IPS DF 6.9 (cell line): ENCODE measurements around the gene NDUFAF3.

Experiments used
- DNase-seq: peaks from one replicate; pipeline ENCODE4 v3.0.0-alpha.2; 2013; ENCODE audit warnings: low read depth, low spot score
- H3K27ac ChIP-seq: one replicate; pipeline ENCODE4 v1.5.1; 2013; ENCODE audit warnings: low read length, control low read depth
- H3K27me3 ChIP-seq: 2 replicates; pipeline ENCODE4 v1.6.1; 2013; ENCODE audit warnings: mild to moderate bottlenecking, low read length; ENCODE audit not compliant: control insufficient read depth, insufficient read depth
- H3K36me3 ChIP-seq: 2 replicates; pipeline ENCODE4 v1.6.1; 2013; ENCODE audit warnings: low read length; ENCODE audit not compliant: control insufficient read depth, insufficient read depth
- H3K4me1 ChIP-seq: 2 replicates; pipeline ENCODE4 v1.6.1; 2013; ENCODE audit warnings: low read length; ENCODE audit not compliant: control insufficient read depth, insufficient read depth
- H3K4me3 ChIP-seq: 2 replicates; pipeline ENCODE4 v1.5.1; 2013; ENCODE audit warnings: mild to moderate bottlenecking, low read length
- H3K9me3 ChIP-seq: 2 replicates; pipeline ENCODE4 v1.6.1; 2013; ENCODE audit warnings: low read length, inconsistent platforms; ENCODE audit not compliant: control insufficient read depth, insufficient read depth
- WGBS: extraction: QIAGEN DNeasy Blood & Tissue Kit; methylation state at CpG from one replicate; pipeline ENCODE4 v1.1.7; 2013; ENCODE audit warnings: mixed read lengths, missing lambda C conversion rate; ENCODE audit not compliant: insufficient read length, insufficient coverage; 5-methylcytosine and 5-hydroxymethylcytosine counted together

The NDUFAF3 gene

GRCh38 chr3:49021813-49022687 lies at the start of gene NDUFAF3:
NDUFAF3 (plus strand) TSS chr3:49022121; CDS start chr3:49022145, 24 bp downstream.
- H3K4me3 ChIP-seq = peak within 1 kb of the TSS; percentile 77
- peak; percentile 84 for DNase-seq
- no peaks in the 10 kb centered on the region for H3K27me3 ChIP-seq
- H3K9me3 ChIP-seq = no peaks in the 10 kb centered on the region
- H3K27ac ChIP-seq = no peak within 1 kb of the TSS
- peaks cover 2% of the 10 kb centered on the region; the same call in 1 of the 2 replicates for H3K4me1 ChIP-seq
- no CpG with 5 or more reads among the region's 83 CpGs for WGBS
- peaks cover 31% of the 10 kb centered on the region for H3K36me3 ChIP-seq

- H3K9me3 ChIP-seq = no peaks in the 10 kb centered on the region
- no peaks in the 10 kb centered on the region for H3K27me3 ChIP-seq
- no peak overlapping the region for H3K4me3 ChIP-seq
- DNase-seq = no peak
- WGBS = no CpG with 5 or more reads among the region's 10 CpGs
- peaks cover 31% of the 10 kb centered on the region; the same call in 1 of the 2 replicates for H3K36me3 ChIP-seq
- no peak overlapping the region for H3K27ac ChIP-seq
- no peaks in the 10 kb centered on the region for H3K4me1 ChIP-seq
These were observed 47.7 kb upstream of the NDUFAF3 start for GRCh38 chr3:48974076-48974864.

GRCh38 chr3:48979451-48979850 lies 42.5 kb upstream of the NDUFAF3 start:
- no peaks in the 10 kb centered on the region for H3K27me3 ChIP-seq
- peaks cover 40% of the 10 kb centered on the region; the same call in 1 of the 2 replicates for H3K36me3 ChIP-seq
- no peak overlapping the region for H3K4me3 ChIP-seq
- no peaks in the 10 kb centered on the region for H3K4me1 ChIP-seq
- H3K9me3 ChIP-seq = no peaks in the 10 kb centered on the region
- WGBS = no CpG with 5 or more reads among the region's 3 CpGs
- no peak for DNase-seq
- H3K27ac ChIP-seq = no peak overlapping the region

GRCh38 chr3:48980295-48980694 lies 41.6 kb upstream of the NDUFAF3 start:
- Histone ChIP-seq H3K9me3 (no peaks in the 10 kb centered on the region), H3K27ac (no peak overlapping the region), H3K4me1 (no peaks in the 10 kb centered on the region), H3K4me3 (no peak overlapping the region), H3K27me3 (no peaks in the 10 kb centered on the region), H3K36me3 (peaks cover 37% of the 10 kb centered on the region; the same call in 1 of the 2 replicates)
- no CpG with 5 or more reads among the region's 4 CpGs for WGBS
- DNase-seq = no peak

GRCh38 chr3:48982016-48982415 lies 39.9 kb upstream of the NDUFAF3 start:
- no peaks in the 10 kb centered on the region for H3K27me3 ChIP-seq
- no peaks in the 10 kb centered on the region for H3K9me3 ChIP-seq
- H3K36me3 ChIP-seq = peaks cover 31% of the 10 kb centered on the region; the same call in 1 of the 2 replicates
- no peak for DNase-seq
- H3K27ac ChIP-seq = no peak overlapping the region
- no peaks in the 10 kb centered on the region for H3K4me1 ChIP-seq
- H3K4me3 ChIP-seq = no peak overlapping the region

GRCh38 chr3:48982686-48983085 lies 39.2 kb upstream of the NDUFAF3 start:
- Histone ChIP-seq H3K9me3 (no peaks in the 10 kb centered on the region), H3K4me3 (no peak overlapping the region), H3K27ac (no peak overlapping the region), H3K36me3 (peaks cover 31% of the 10 kb centered on the region; the same call in 1 of the 2 replicates), H3K27me3 (no peaks in the 10 kb centered on the region), H3K4me1 (no peaks in the 10 kb centered on the region)
- no peak for DNase-seq
- no CpG with 5 or more reads among the region's 5 CpGs for WGBS

- no peaks in the 10 kb centered on the region for H3K4me1 ChIP-seq
- H3K4me3 ChIP-seq = no peak overlapping the region
- no peaks in the 10 kb centered on the region for H3K27me3 ChIP-seq
- DNase-seq = no peak
- no peak overlapping the region for H3K27ac ChIP-seq
- no CpG with 5 or more reads among the region's 4 CpGs for WGBS
- H3K9me3 ChIP-seq = no peaks in the 10 kb centered on the region
- peaks cover 31% of the 10 kb centered on the region; the same call in 1 of the 2 replicates for H3K36me3 ChIP-seq
These were observed 38.8 kb upstream of the NDUFAF3 start for GRCh38 chr3:48983096-48983495.

- Histone ChIP-seq H3K4me1 (peaks cover 3% of the 10 kb centered on the region; the same call in 1 of the 2 replicates), H3K36me3 (peaks cover 23% of the 10 kb centered on the region; the same call in 1 of the 2 replicates), H3K4me3 (no peak overlapping the region), H3K27ac (no peak overlapping the region), H3K27me3 (no peaks in the 10 kb centered on the region), H3K9me3 (no peaks in the 10 kb centered on the region)
- DNase-seq = no peak
These were observed 37.3 kb upstream of the NDUFAF3 start for GRCh38 chr3:48984663-48985062.

GRCh38 chr3:48985831-48986376 lies 36.0 kb upstream of the NDUFAF3 start:
- no peak for DNase-seq
- Histone ChIP-seq H3K36me3 (peaks cover 16% of the 10 kb centered on the region; the same call in 1 of the 2 replicates), H3K27ac (no peak overlapping the region), H3K27me3 (no peaks in the 10 kb centered on the region), H3K9me3 (no peaks in the 10 kb centered on the region), H3K4me1 (peaks cover 3% of the 10 kb centered on the region; the same call in 1 of the 2 replicates), H3K4me3 (no peak overlapping the region)
- WGBS = no CpG with 5 or more reads among the region's 7 CpGs

- H3K27ac ChIP-seq = no peak overlapping the region
These were observed 32.7 kb upstream of the NDUFAF3 start for GRCh38 chr3:48989126-48989795.

More at GRCh38 chr3:48989126-48989795, 32.7 kb upstream of the NDUFAF3 start:
- DNase-seq = no peak
- Histone ChIP-seq H3K36me3 (peaks cover 5% of the 10 kb centered on the region; the same call in 1 of the 2 replicates), H3K9me3 (no peaks in the 10 kb centered on the region), H3K4me1 (peaks cover 4% of the 10 kb centered on the region; the same call in 1 of the 2 replicates), H3K27me3 (no peaks in the 10 kb centered on the region), H3K4me3 (peak overlapping the region; percentile 47)
- WGBS = no CpG with 5 or more reads among the region's 21 CpGs
